NCI-H187 treated with DMSO at 0.1 percent for 48 hours (cell line): Measurements from ENCODE around the gene ZFYVE28.
"Not testable (repeated sequence)": the region's sequence is repeated elsewhere in the genome, so short reads cannot be mapped to it uniquely, and the experiment has no call there.

Experiments
- DNase-seq: peaks from one replicate; lab custom pipeline; 2025; lab: John Stamatoyannopoulos, UW

The ZFYVE28 gene

GRCh38 chr4:2286904-2287593, 131.4 kb downstream of the ZFYVE28 start:
- DNase-seq: no peak

DNA sequence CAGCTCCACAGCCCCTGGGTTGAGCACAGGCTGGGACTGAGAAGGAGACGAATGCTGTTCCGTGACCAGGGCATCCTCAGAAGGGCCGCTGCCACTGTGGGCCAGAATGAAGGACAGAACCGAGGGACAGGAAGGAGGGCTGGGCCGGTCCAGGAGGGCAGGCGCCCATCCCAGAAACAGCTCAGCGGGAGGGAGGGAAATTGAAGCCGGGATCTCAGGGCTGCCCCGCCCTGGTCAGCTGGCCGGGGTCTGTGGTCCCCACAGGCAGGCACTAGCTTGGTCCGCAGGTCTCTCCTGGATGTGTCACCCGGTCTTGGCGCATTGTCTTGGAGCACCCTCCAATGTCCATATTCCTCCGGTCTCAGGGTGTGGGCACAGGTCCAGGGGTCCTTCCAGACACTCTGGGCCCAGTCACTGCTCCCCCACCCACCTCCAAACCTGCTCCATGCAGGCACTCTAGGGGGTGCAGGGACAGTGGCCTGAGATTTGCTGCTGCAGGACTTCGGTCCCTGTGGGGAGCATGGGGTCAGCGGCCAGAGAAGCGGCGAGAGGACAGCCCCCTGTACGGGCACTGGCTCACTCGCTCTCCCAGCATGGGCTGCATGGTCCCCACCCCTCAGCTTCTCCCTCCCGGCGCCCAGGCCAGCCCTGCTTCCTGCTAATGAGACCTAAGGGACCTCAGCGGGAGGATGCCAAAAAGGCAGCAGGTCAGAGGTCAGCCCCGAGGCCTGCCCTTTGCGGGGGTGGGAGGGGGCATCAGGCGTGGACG, 132.6 kb downstream of the ZFYVE28 start:
- DNase-seq: no peak

DNA sequence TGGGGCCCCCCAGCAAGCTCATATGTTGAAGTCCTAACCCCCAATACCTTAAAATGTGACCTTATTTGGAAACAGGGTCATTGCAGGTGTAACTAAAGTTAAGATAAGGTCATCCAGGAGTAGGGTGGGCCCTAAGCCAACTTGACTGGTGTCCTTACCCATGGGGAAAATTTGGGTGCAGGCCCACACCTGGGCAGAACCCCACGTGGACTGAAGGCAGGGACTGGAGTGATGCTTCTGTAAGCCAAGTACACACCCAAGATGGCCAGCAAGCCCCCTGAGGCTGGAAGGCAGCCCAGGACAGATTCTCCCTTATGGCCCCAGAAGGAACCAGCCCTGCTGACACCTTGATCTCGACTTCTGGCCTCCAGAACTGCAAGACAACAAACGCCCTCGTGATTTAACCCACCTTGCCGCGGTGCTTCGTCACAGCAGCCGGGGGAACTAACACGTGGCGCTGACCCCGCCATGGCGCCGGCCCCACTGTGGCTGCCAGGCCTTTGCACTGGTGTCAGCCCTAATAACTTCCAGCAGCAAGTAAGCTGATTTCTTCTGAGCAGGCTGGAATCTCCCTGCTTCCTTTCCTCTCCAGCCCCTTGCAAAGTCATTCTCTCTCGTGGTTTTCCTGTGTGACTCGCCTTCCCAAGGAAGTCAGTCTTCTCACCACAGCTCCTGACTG, 133.4 kb downstream of the ZFYVE28 start:
- DNase-seq: no peak

GRCh38 chr4:2284161-2284933, 134.1 kb downstream of the ZFYVE28 start:
- no peak for DNase-seq

- no peak for DNase-seq
Measured at GRCh38 chr4:2283199-2283711, 135.2 kb downstream of the ZFYVE28 start.

DNA sequence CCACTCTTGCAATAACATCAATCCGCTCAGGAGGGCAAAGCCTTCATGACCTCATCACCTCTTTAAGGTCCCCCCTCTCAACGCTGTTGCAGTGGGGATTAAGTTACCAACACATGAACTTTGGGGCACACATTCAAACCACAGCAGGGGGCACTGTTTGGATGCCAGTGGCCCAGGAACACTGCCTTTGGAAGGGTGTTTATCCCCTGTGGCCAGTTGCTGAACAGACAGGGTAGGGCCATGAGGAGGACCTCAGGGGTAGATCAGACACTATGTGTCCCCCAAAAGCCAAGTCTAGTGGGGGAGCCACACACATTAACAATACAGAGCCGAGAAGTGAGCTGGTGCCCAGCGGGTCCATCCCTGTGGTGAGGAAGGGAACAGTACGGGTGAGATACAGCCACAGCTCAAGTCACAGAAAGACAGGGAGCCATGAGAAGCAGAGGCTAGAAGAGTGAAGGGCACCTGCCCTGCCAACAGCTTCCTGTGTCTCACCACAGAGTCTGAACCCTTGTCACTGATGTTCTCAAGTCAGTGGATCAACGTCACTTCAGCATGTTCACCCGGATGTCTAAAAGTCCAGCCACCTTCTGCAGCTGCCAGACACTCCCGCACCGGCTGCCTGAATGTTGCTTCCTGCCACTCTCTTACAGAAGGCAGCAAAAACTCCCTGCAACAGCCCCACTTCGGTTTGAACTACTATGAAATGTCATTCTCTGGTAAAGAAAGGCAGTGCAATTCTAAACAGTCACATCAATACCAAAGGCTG, 136.7 kb downstream of the ZFYVE28 start:
- no peak for DNase-seq

DNA sequence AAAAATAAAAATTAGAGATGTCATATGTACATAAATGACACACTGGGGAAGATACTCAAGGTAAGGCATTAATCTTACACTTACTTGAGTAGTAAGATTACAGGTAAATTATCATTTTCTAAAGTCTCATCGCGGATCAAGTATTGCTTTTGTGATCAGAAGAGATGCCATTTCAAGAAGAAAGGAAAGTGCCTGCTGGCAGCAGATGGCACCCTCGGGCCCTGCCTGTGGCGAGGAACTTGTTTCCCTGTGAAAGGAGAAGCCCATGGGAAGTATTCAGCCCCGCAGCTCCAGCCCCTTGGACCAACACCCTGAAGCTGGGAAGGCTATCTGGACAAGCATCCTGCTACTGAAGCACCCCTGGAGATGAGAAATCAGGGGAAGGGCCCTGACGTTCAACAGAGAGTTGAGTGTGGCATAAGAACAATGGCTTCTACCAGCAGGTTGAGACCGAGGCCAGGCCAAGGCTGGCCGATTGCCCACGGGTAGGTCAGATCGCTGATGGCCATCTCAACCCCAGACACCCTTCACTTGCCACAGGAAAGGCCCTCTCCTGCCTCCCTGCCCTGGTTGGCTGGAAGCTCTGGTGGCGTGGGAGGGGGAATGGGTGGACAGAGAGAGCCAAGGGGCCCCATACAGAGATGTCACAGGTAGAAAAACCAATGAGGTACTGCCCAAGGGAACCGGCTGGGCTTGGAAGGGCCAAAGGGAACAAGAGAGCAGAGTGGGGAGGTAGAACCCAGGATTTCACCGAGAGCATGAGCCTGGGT, 137.7 kb downstream of the ZFYVE28 start:
- no peak for DNase-seq

- DNase-seq: no peak
Measured at GRCh38 chr4:2277956-2278355, 140.5 kb downstream of the ZFYVE28 start.

- no peak for DNase-seq
Measured at GRCh38 chr4:2276581-2277325, 141.7 kb downstream of the ZFYVE28 start.

DNA sequence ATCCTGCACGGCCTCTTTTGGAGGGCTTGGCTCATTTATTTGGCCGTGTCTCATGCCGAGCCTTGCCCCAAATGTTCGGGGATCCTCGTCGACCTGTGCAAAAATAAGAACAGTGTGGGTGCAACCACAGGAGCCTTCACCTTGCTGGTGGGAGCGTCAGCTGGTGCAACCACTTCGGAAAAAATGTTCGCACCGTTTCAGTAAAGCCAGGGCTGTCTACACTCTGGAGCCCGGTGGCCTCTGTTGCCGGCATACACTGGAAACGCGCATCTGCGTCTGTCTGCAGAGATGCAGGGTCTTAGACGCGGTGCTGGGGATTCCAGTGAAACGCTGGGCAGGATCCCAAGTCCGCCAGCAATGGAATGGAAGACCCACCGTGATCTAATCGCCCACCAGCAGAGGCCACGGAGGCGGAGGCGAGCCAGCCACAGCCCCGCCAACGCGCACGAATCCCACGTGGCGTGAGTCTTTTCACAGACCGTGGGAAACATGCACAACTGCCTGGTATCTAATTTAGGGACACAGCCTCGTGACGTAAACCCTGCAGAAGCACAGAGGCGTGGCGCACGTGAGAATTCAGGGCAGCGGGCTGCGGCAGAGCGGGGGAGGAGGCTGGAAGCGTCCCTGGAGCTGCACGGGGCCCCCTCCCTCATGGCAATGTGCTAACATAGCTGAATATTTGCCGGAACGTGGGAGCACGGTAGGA, 142.7 kb downstream of the ZFYVE28 start:
- DNase-seq: no peak

DNA sequence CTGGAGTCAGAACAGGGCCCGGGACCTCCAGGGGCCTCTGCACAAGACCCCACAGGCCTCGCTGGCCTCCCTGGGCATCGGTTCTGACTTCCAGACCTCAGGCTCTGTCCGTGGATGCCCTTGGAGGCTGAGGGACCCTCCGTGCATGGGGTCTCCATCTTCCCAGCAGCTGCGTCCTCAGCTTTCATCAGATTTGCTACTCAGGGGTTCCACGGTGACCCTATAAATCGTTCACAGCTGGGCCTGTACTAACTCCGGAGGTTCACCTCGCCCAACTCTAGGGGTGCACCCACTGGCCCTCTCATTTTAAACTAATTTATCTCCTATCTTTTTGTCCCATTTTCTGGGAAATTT, 143.4 kb downstream of the ZFYVE28 start:
- DNase-seq: not testable (repeated sequence)

DNA sequence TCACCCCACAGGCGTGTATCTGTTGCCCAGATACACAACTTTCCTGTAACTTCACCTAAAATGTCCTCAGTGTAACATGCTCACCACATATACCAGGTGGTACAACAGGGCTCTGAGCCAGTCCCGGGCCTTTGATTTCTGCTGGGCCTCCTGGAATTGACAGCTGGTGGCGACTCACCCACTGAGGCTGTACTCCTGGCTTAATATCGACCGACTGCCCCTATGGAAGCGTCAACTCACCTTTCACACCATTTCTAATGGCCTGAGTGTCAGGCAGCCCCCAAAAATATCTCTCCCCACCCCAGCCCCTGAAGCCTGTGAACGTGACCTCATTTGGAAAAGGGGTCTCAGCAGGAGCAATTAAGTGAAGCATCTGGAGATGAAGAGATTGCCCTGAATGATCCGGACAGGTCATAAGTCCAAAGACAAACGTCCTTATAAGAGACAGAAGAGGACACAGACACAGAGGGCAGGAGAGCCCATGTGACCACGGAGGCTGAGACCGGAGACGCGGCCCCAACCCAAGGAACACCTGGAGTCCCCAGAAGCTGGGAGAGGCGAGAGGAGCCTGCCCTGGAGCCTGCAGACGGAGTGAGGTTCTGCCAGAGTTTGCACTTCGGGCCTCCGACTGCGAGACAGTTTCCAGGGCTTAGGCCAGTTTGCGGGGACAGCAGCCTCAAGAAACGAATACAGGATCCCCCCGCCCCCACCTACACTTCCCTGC, 144.0 kb downstream of the ZFYVE28 start:
- no peak for DNase-seq

DNA sequence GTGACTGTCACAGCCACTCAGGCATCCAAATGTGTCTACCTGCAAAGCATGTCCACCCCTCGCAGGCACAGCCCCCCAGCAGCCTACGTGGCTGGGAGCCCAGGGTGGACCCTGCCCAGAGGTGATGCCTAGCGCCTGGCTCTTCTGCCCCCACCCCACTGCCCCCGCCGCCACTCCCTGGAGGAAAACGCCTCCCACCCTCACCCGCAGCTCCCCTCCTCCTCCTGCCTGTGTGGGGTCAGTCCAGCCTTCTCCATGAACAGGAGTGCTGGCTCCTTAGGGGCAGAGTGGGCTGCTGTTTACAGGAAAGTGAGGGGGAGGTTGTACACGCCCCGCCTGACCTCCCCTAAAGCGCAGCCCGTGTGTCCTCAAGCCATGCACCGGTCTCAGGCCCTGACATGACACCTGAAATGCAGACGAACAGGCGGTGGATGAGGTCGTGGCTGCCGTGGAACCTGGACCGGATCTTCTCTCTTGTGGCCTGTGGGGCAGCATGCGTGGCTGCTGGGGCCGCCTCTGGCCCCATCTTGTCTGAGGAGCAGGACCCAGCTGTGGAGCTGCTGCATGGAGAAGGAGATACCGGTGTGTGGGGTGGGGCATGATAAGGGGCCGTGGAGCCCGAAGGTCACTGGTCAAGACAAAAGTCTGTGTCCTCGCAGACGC, 144.7 kb downstream of the ZFYVE28 start:
- no peak for DNase-seq

DNA sequence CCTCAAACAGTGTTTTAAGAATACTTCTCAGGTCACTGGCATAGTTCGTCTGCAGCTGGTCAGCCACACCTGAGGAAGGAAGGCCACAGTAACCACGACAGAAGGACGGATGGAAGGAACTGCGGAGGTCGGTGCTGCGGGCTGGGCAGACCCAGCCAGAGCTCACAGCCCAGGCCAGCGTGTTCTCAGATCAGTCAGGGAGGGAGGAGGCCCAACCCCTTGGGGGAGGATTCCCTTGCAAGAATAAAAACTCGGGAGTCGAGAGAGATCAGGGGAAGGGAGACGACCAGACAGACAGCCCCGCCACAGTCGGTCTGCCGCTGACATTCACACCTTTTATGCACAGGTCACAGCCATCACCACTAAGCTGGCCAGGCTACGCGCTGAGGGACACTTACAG, 145.2 kb downstream of the ZFYVE28 start:
- DNase-seq: no peak

GRCh38 chr4:2272828-2273120, 145.7 kb downstream of the ZFYVE28 start:
- no peak for DNase-seq

- DNase-seq: no peak
Measured at GRCh38 chr4:2272026-2272827, 146.2 kb downstream of the ZFYVE28 start.

DNA sequence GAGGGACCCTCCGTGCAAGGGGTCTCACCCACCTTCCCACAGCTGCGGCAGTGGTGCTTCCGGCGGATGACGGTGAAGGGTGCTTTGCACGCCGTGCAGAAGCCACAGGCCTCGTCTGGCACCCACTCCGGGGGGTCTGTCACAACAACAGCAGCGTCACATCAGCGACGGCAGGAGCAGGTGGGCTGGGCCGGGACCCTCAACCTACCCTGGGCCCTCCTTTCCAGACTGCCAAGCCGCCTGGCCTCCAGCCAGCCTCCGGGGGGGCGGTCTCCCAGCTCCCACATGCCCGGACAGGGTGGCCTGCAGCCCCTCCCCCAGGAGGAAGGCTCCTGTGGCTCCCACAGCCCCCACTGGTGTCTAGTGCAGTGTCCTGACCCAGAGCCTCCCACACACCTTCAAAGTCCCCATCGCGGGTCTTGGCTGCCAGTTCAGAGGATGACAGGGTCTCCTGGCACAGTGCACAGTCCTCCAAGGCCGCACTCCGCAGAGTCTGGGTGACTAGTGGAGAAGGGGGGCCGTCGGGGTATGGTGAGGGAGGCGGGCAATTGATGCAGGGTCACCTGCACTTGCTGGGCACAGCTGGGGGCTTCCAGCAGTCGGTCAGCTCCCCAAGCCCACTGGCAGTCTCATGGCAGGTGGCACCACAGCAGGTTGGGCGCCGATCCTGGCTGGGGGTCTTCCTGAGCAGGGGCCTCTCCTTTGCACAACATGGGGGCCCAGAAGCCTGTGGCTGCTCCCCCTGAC, 147.0 kb downstream of the ZFYVE28 start:
- no peak for DNase-seq
